H1 (cell line): ENCODE measurements around the gene NT5DC1. TPM values are rescaled to one million over a fixed set of nuclear protein-coding genes. Genes with fewer than 3 reads are reported as not detected.

Experiments used
- CTCF ChIA-PET: fragments of 300-600 bp; sonication (Branson Sonifier 250); formaldehyde crosslinking; loops from one replicate; lab custom pipeline; 2021; ENCODE audit not compliant: partially characterized antibody; lab: Charles Lee
- POLR2A ChIA-PET: fragments of 300-600 bp; sonication (Branson Sonifier 250); formaldehyde crosslinking; loops from one replicate; lab custom pipeline; 2021; ENCODE audit warnings: inconsistent platforms; ENCODE audit not compliant: partially characterized antibody; lab: Charles Lee
- DNase-seq, 2 experiments: peaks; one replicate each; pipeline versions ENCODE4 v3.0.0 to v3.0.0-alpha.2; 2010 to 2022; ENCODE audit warnings: low spot score in 2 of 2, low read depth in 1 of 2, mixed read lengths in 1 of 2
- FAIRE-seq: peaks from 2 replicates; lab custom pipeline; 2011; peaks lifted over from hg19 to GRCh38; lab: Jason Lieb, UNC
- H2AFZ ChIP-seq: 2 replicates; pipeline ENCODE4 v1.8.1; 2012; ENCODE audit warnings: low read length, inconsistent platforms
- H2AK5ac ChIP-seq: 2 replicates; pipeline ENCODE4 v1.6.1; 2013; ENCODE audit warnings: low read depth, low read length
- H2BK120ac ChIP-seq: replicated peaks from 2 replicates; pipeline ENCODE3; 2013; ENCODE audit warnings: low read depth, low read length, inconsistent platforms
- H2BK12ac ChIP-seq: 2 replicates; pipeline ENCODE4 v1.6.1; 2013; ENCODE audit warnings: low read depth, low read length
- H2BK15ac ChIP-seq: 2 replicates; pipeline ENCODE4 v1.6.1; 2013; ENCODE audit warnings: low read length
- H2BK20ac ChIP-seq: 2 replicates; pipeline ENCODE4 v1.6.1; 2013; ENCODE audit warnings: low read length
- H2BK5ac ChIP-seq: 2 replicates; pipeline ENCODE4 v1.6.1; 2013; ENCODE audit warnings: low read depth, low read length
- H3K14ac ChIP-seq: 2 replicates; pipeline ENCODE4 v1.6.1; 2013; ENCODE audit warnings: inconsistent platforms; ENCODE audit not compliant: insufficient read length
- H3K18ac ChIP-seq: 2 replicates; pipeline ENCODE4 v1.6.1; 2013; ENCODE audit warnings: low read length; ENCODE audit errors: extremely low read depth
- H3K23ac ChIP-seq: 2 replicates; pipeline ENCODE4 v1.6.1; 2013; ENCODE audit warnings: inconsistent platforms; ENCODE audit not compliant: insufficient read length
- H3K23me2 ChIP-seq: 2 replicates; pipeline ENCODE4 v1.6.1; 2013; ENCODE audit warnings: low read depth, low read length
- H3K27ac ChIP-seq: 2 replicates; pipeline ENCODE4 v1.6.1; 2011; ENCODE audit warnings: low read depth, low read length, inconsistent platforms
- H3K27me3 ChIP-seq, 4 experiments: replicated peaks in 1 of 4; 1 replicate in 1 of 4; 2 replicates in 3 of 4; pipeline versions ENCODE4 v1.6.1 to v1.8.1; 2011 to 2013; ENCODE audit warnings: low read length in 3 of 4, mild to moderate bottlenecking in 3 of 4, inconsistent platforms in 2 of 4, mixed read lengths in 2 of 4, moderate library complexity in 1 of 4; ENCODE audit not compliant: control insufficient read depth in 3 of 4, insufficient read depth in 3 of 4; ENCODE audit errors: extremely low read depth in 1 of 4
- H3K36me3 ChIP-seq, 4 experiments: 2 replicates each; pipeline versions ENCODE4 v1.6.1 to v1.8.1; 2011 to 2013; ENCODE audit warnings: mild to moderate bottlenecking in 4 of 4, low read length in 3 of 4, moderate library complexity in 2 of 4, control low read depth in 1 of 4, inconsistent platforms in 1 of 4; ENCODE audit not compliant: insufficient read depth in 4 of 4, control insufficient read depth in 2 of 4
- H3K4ac ChIP-seq: replicated peaks from 2 replicates; pipeline ENCODE3; 2013; ENCODE audit warnings: low read length, low read depth, mixed read lengths, inconsistent platforms; ENCODE audit not compliant: insufficient read length
- H3K4me1 ChIP-seq, 4 experiments: replicated peaks in 1 of 4; 1 replicate in 1 of 4; 2 replicates in 3 of 4; pipeline versions ENCODE4 v1.6.1 to v1.8.1; 2011 to 2013; ENCODE audit warnings: low read length in 3 of 4, inconsistent platforms in 2 of 4, mixed read lengths in 1 of 4; ENCODE audit not compliant: insufficient read depth in 4 of 4, control insufficient read depth in 3 of 4
- H3K4me2 ChIP-seq, 2 experiments: 2 replicates each; pipeline versions ENCODE4 v1.6.1 to v1.8.1; 2011 to 2013; ENCODE audit warnings: low read depth in 2 of 2, low read length in 2 of 2, control low read depth in 1 of 2, inconsistent platforms in 1 of 2, mild to moderate bottlenecking in 1 of 2; ENCODE audit not compliant: insufficient read depth in 1 of 2
- H3K4me3 ChIP-seq, 4 experiments: fragments of 200-600, 300-600 bp in 1 of 4; sonication (generic), shearing (Covaris generic), sonication (Bioruptor Twin) in 1 of 4; 2 replicates each; pipeline versions ENCODE4 v1.5.1 to v1.8.1; 2011 to 2016; ENCODE audit warnings: low read length in 4 of 4, low read depth in 3 of 4, control low read depth in 2 of 4, inconsistent platforms in 2 of 4, mild to moderate bottlenecking in 2 of 4, mixed read lengths in 1 of 4, moderate library complexity in 1 of 4; ENCODE audit not compliant: insufficient read depth in 2 of 4; ENCODE audit errors: extremely low read depth in 1 of 4
- H3K56ac ChIP-seq: replicated peaks from 2 replicates; pipeline ENCODE3; 2013; ENCODE audit warnings: low read depth, mild to moderate bottlenecking, mixed read lengths, low read length, inconsistent platforms; ENCODE audit not compliant: insufficient read length
- H3K79me1 ChIP-seq: 2 replicates; pipeline ENCODE4 v1.6.1; 2013; ENCODE audit warnings: low read depth, low read length, control low read depth
- H3K79me2 ChIP-seq, 2 experiments: 2 replicates each; pipeline versions ENCODE4 v1.6.1 to v1.8.1; 2012 to 2013; ENCODE audit warnings: low read length in 2 of 2, mild to moderate bottlenecking in 2 of 2, inconsistent platforms in 1 of 2; ENCODE audit not compliant: insufficient read depth in 2 of 2, control insufficient read depth in 1 of 2
- H3K9ac ChIP-seq, 4 experiments: replicated peaks in 1 of 4; 1 replicate in 1 of 4; 2 replicates in 3 of 4; pipeline versions ENCODE4 v1.6.1 to v1.8.1; 2011 to 2013; ENCODE audit warnings: low read depth in 3 of 4, low read length in 3 of 4, control low read depth in 2 of 4, mild to moderate bottlenecking in 2 of 4, moderate library complexity in 2 of 4, inconsistent platforms in 1 of 4; ENCODE audit errors: extremely low read depth in 1 of 4
- H3K9me3 ChIP-seq, 2 experiments: 2 replicates each; pipeline versions ENCODE4 v1.6.1 to v1.8.1; 2012 to 2013; ENCODE audit warnings: mild to moderate bottlenecking in 2 of 2, moderate library complexity in 2 of 2, control low read depth in 1 of 2, inconsistent platforms in 1 of 2, low read depth in 1 of 2, low read length in 1 of 2, mixed read lengths in 1 of 2; ENCODE audit not compliant: insufficient read depth in 2 of 2
- H4K20me1 ChIP-seq, 2 experiments: replicated peaks in 1 of 2; 2 replicates each; pipeline versions ENCODE3 to v1.8.1; 2011 to 2013; ENCODE audit warnings: inconsistent platforms in 2 of 2, low read length in 2 of 2, mild to moderate bottlenecking in 1 of 2; ENCODE audit not compliant: insufficient read depth in 2 of 2, control insufficient read depth in 1 of 2
- H4K5ac ChIP-seq: 2 replicates; pipeline ENCODE4 v1.6.1; 2013; ENCODE audit warnings: low read length, low read depth, mixed read lengths, inconsistent platforms; ENCODE audit not compliant: insufficient read length
- H4K8ac ChIP-seq: 2 replicates; pipeline ENCODE4 v1.8.0; 2013; ENCODE audit warnings: mild to moderate bottlenecking, moderate library complexity, low read length, inconsistent platforms; ENCODE audit not compliant: insufficient read depth; ENCODE audit errors: extremely low read depth
- H4K91ac ChIP-seq: replicated peaks from 2 replicates; pipeline ENCODE3; 2013; ENCODE audit warnings: low read length, mixed read lengths, inconsistent platforms; ENCODE audit not compliant: insufficient read length
- ASH2L ChIP-seq: fragments of 200-600, 300-600 bp; sonication (generic); IDR thresholded peaks from one replicate; pipeline ENCODE4 v1.7.1; 2017; ENCODE audit warnings: low read length
- CREB1 ChIP-seq: IDR thresholded peaks from 2 replicates; pipeline ENCODE4 v1.6.1; 2012; ENCODE audit warnings: inconsistent platforms
- HDAC2 ChIP-seq, 2 experiments: fragments of 300-600 bp in 1 of 2; sonication (generic) in 1 of 2; IDR thresholded peaks; 2 replicates each; pipeline ENCODE4 v1.6.1; 2011 to 2012; ENCODE audit warnings: low read depth in 2 of 2, low read length in 2 of 2, mild to moderate bottlenecking in 2 of 2, moderate library complexity in 2 of 2, borderline replicate concordance in 1 of 2, inconsistent platforms in 1 of 2
- RAD21 ChIP-seq, 2 experiments: IDR thresholded peaks in 1 of 2; conservative IDR thresholded peaks in 1 of 2; 2 replicates each; pipeline ENCODE4 v1.6.1; 2011; ENCODE audit warnings: low read depth in 2 of 2, low read length in 2 of 2, improper control_type of control experiment in 1 of 2, inconsistent platforms in 1 of 2, mild to moderate bottlenecking in 1 of 2, moderate library complexity in 1 of 2
- SIRT6 ChIP-seq: IDR thresholded peaks from one replicate; pipeline ENCODE4 v1.7.1; 2012; ENCODE audit warnings: low read length, inconsistent platforms
- TBP ChIP-seq: IDR thresholded peaks from 2 replicates; pipeline ENCODE4 v1.6.1; 2011; ENCODE audit warnings: low read depth, low read length, improper control_type of control experiment
- polyA plus RNA-seq, 7 experiments: library from polyadenylated mRNA; depleted of rRNA in 3 of 7; stranded (reverse) in 5 of 7; unstranded in 2 of 7; fragments of >200 nt in 5 of 7; fragments of 200-250 nt in 2 of 7; gene quantifications; 1 replicate in 5 of 7; 2 replicates in 1 of 7; 4 replicates in 1 of 7; pipeline versions ENCODE4 v1.2.1 to v1.2.3, GENCODE V29; 2011 to 2013; ENCODE audit warnings: missing spikeins in 2 of 7, mixed read lengths in 2 of 7
- total RNA-seq: library from RNA; stranded (reverse); fragmentation: NEBNext Ultra II Directional; extraction: Animal tissue kit (Norgen Biotek cat#: 25700); gene quantifications from 2 replicates; pipeline ENCODE4 v1.2.1, GENCODE V29; 2021

The NT5DC1 gene
- total and polyA plus RNA-seq, 2 of the 8 experiments (the other 6 are each of a cell fraction or from before 2014, with no cell fraction given): 25.3 to 72.7 TPM

DNA sequence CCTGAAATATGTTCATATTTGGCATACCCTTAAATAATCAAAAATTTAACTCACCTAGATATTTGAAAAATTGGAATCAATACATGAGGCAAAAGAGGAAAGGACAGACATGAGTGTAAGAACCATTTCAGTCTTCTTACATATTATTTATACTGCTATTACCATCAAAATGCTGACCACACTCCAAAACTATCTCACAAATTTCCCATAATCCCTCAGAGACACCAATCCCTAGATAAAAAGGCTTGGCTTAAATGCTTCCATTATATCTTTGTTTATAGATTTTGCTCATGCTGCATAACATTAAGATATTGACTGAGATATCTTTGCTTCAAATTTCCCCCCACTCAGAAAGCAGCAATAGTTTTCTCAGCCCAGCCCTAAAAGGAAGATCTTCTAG, 11.7 kb upstream of the NT5DC1 start:
- H3K4ac ChIP-seq: no peak overlapping the region
- H3K79me2 ChIP-seq: no peaks in the 10 kb centered on the region
- H2AFZ ChIP-seq: no peak overlapping the region
- H3K9me3 ChIP-seq: no peaks in the 10 kb centered on the region
- H4K20me1 ChIP-seq: no peaks in the 10 kb centered on the region
- H3K27me3 ChIP-seq: no peaks in the 10 kb centered on the region
- H2BK12ac ChIP-seq: no peak overlapping the region
- H3K36me3 ChIP-seq: no peaks in the 10 kb centered on the region
- no peak overlapping the region for H2BK120ac ChIP-seq
- no peak overlapping the region for H2BK5ac ChIP-seq
- H3K4me3 ChIP-seq: no peak overlapping the region
- no peak overlapping the region for H3K9ac ChIP-seq
- no peak overlapping the region for H4K5ac ChIP-seq
- H4K91ac ChIP-seq: no peak overlapping the region
- no peak overlapping the region for H3K14ac ChIP-seq
- no peak overlapping the region for H3K56ac ChIP-seq
- no peak overlapping the region for H3K23ac ChIP-seq
- ChIA-PET POLR2A (interaction anchor here (1.1 kb wide), 1 partner anchor 12 kb away, joined by 5 read pairs; the partner anchor contains the start of gene NT5DC1), CTCF (interaction anchor here (3.5 kb wide), 1 partner anchor 12 kb away, joined by 11 read pairs; no protein-coding TSS in a partner anchor)
- no peaks in the 10 kb centered on the region for H3K79me1 ChIP-seq
- no peaks in the 10 kb centered on the region for H3K23me2 ChIP-seq
- FAIRE-seq: no peak
- TF ChIP-seq RAD21 (IDR thresholded peaks at IDR 0.05 in 1 of 2, conservative IDR thresholded peaks at IDR 0.05 in 1 of 2; ENCODE audit: low read depth in 2 of 2, low read length in 2 of 2) (no peak), TBP (no peak), ASH2L (no peak), CREB1 (no peak), SIRT6 (no peak), HDAC2 (IDR thresholded peaks at IDR 0.05; ENCODE audit: borderline replicate concordance in 1 of 2, low read depth in 2 of 2, low read length in 2 of 2) (no peak)
- no peak overlapping the region for H2AK5ac ChIP-seq
- no peak overlapping the region for H2BK15ac ChIP-seq
- H3K4me1 ChIP-seq: peaks cover 0 to 5% (median 2%) of the 10 kb centered on the region in 4 experiments; a peak in 3 of 7 replicates
- H3K27ac ChIP-seq: no peak overlapping the region
- H4K8ac ChIP-seq: no peak overlapping the region
- no peak overlapping the region for H3K18ac ChIP-seq
- H2BK20ac ChIP-seq: no peak overlapping the region
- DNase-seq: no peak
- H3K4me2 ChIP-seq: no peak overlapping the region
